ENCODE data around the gene BATF3. TPM values are rescaled to one million over a fixed set of nuclear protein-coding genes. Genes with fewer than 3 reads are reported as not detected.
"Not testable (repeated sequence)": the region's sequence is repeated elsewhere in the genome, so short reads cannot be mapped to it uniquely, and the experiment has no call there.

The BATF3 gene
- total RNA-seq, 1 donor from 2014 or later, result 0.53 TPM

DNA sequence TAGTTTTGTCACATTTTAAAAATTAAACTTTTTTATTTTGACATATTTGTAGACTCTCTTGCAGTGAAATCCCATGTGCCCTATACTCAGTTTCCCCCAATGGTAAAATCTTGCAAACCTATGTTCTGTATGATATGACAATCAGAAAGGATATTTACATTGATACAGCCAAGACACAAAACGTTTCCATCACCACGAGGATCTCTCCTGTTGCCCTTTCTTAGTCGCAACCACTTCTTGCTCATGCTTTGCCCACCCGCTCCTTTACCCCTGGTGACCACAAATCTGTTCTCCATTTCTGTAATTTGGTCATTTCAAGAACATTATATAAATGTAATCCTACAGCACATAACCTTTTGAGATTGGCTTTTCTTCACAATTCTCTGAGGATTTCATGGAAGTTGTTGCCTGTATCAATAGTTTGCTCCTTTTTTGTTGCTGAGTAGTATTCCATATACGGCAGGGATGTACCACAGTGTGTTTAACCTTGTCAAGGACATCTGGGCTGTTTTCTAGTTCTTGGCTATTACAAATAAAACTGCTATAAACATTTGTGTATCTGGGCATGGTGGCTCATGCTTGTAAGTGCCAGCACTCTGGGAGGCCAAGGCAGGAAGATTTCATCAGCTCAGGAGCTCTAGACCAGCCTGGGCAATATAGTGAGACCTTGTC, 14.0 kb upstream of the BATF3 start:
- Mint-ChIP-seq H3K9me3 (ENCODE audit: low read depth) (peaks cover 5% of the 10 kb centered on the region), H3K27ac (no peak overlapping the region), H3K27me3 (peaks cover 35% of the 10 kb centered on the region), H3K36me3 (ENCODE audit: insufficient read depth) (no peaks in the 10 kb centered on the region), H3K4me3 (ENCODE audit: low read depth) (no peak overlapping the region), H3K4me1 (ENCODE audit: low read depth) (peaks cover 2% of the 10 kb centered on the region)
- DNase-seq (ENCODE audit: low spot score, unreplicated experiment), result no peak
- TF ChIP-seq, protein P1, sequence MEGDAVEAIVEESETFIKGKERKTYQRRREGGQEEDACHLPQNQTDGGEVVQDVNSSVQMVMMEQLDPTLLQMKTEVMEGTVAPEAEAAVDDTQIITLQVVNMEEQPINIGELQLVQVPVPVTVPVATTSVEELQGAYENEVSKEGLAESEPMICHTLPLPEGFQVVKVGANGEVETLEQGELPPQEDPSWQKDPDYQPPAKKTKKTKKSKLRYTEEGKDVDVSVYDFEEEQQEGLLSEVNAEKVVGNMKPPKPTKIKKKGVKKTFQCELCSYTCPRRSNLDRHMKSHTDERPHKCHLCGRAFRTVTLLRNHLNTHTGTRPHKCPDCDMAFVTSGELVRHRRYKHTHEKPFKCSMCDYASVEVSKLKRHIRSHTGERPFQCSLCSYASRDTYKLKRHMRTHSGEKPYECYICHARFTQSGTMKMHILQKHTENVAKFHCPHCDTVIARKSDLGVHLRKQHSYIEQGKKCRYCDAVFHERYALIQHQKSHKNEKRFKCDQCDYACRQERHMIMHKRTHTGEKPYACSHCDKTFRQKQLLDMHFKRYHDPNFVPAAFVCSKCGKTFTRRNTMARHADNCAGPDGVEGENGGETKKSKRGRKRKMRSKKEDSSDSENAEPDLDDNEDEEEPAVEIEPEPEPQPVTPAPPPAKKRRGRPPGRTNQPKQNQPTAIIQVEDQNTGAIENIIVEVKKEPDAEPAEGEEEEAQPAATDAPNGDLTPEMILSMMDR (IDR thresholded peaks at IDR 0.05; ENCODE audit: unreplicated experiment), result no peak

DNA sequence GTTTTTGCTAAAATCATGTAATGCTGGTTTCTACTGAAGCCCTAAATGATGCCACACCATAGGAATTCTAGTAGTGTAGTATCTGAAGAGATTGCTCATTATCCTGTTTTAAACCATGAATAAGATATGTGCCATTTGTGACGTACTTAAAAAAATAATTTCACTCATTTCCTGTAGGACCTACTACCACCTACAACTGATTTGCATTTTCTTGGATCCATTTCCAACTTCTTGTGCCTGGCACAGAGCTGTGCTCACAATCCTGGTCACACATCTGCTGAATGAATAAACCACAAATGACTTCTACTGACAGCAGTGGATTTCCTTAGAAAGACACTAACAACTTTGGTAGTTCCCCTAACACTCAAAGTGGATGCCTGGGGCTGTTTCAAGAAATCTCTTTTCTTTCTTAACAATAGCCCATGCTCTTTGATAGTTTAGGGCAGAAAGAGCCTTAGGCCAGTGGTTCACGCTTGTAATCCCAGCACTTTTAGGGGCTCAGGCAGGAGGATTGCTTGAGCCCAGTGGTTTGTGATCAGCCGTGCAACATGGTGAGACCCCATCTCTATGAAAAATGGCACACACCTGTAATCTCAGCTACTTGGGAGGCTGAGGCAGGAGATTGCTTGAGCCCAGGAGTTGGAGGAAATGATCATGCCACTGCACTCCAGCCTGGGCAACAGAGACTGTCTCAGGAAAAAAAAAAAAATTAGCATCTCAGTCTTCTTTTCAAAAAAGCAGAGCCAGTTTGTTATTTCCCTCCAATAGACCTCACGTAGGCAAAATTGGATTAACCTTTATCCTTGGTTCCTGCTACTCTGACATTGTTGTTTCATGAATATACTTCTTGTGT, 13.0 kb upstream of the BATF3 start:
- Mint-ChIP-seq H3K9me3 (ENCODE audit: low read depth) (peaks cover 5% of the 10 kb centered on the region), H3K27me3 (peaks cover 36% of the 10 kb centered on the region), H3K27ac (no peak overlapping the region), H3K4me3 (ENCODE audit: low read depth) (no peak overlapping the region), H3K36me3 (ENCODE audit: insufficient read depth) (no peaks in the 10 kb centered on the region), H3K4me1 (ENCODE audit: low read depth) (peaks cover under 1% of the 10 kb centered on the region)
- TF ChIP-seq, protein P1 (IDR thresholded peaks at IDR 0.05; ENCODE audit: unreplicated experiment), result no peak
- DNase-seq (ENCODE audit: low spot score, unreplicated experiment), result no peak

DNA sequence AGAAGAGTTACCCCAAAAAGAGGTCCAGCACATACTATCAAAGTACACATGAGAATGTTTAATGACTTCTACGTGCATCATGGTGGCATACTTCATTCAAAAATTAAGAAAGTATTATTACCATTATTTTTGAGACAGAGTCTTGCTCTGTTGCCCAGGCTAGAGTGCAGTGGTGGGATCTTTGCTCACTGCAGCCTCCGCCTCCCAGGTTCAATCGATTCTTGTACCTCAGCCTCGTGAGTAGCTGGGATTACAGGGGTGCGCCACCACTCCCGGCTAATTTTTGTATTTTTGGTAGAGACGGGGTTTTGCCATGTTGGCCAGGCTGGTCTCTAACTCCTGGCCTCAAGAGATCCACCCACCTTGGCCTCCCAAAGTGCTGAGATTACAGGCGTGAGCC, 12.3 kb upstream of the BATF3 start:
- not testable (repeated sequence) for DNase-seq (ENCODE audit: low spot score, unreplicated experiment); H3K4me1 Mint-ChIP-seq (ENCODE audit: low read depth); H3K36me3 Mint-ChIP-seq (ENCODE audit: insufficient read depth); H3K9me3 Mint-ChIP-seq (ENCODE audit: low read depth); H3K27ac Mint-ChIP-seq; H3K4me3 Mint-ChIP-seq (ENCODE audit: low read depth)
- peaks cover 32% of the 10 kb centered on the region for H3K27me3 Mint-ChIP-seq

DNA sequence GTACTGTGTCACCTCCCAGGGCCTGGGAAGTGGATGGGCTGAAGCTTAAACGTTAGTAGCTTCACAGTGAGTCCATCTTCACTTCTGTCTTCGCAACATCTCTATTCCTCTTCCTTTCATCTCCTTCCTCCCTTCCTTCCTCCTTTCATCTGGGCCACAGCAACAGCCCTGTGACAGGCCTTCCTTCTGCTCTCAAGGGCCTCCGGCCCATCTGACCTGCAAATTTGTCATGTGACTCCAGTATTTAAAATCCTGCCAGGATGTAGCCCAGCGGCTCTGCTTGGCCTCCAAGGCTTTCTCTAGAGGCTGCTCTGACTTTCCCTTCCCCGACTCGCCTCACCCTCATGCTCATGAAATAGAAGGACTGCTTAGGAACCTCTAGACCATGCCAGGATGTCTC, 10.9 kb upstream of the BATF3 start:
- H3K4me1 Mint-ChIP-seq (ENCODE audit: low read depth), result no peaks in the 10 kb centered on the region
- H3K36me3 Mint-ChIP-seq (ENCODE audit: insufficient read depth), result no peaks in the 10 kb centered on the region
- H3K4me3 Mint-ChIP-seq (ENCODE audit: low read depth), result no peak overlapping the region
- H3K27ac Mint-ChIP-seq, result no peak overlapping the region
- H3K27me3 Mint-ChIP-seq, result peaks cover 27% of the 10 kb centered on the region
- DNase-seq (ENCODE audit: low spot score, unreplicated experiment), result no peak
- TF ChIP-seq, protein P1 (IDR thresholded peaks at IDR 0.05; ENCODE audit: unreplicated experiment), result no peak
- H3K9me3 Mint-ChIP-seq (ENCODE audit: low read depth), result peaks cover 5% of the 10 kb centered on the region

DNA sequence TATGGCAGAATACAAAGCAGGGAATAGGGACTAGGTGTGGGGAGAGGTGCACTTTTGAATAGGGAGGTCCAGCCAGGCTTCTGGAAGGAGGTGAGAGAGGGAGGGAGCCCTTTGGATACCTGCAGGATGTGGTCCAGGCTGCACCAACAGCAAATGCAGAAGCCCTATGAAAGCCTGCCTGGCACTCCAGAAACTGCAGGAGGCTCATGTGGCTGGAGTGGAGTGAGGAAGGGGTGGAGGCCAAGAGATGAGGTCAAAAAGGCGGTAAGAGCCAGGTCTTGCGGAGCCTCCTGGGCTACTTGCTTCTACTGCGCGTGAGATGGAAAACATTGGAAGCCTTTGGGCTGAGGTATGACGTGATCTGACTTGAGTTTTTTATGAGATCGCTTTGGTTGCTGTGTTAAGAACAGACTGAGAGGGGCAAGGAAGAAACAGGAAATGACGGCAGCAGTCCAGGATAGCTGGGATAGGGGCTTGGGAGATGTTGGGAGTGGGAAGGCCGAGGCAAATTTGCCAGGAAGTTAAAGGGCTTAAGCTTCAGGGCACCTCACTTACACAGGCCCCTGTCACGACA, 4.4 kb upstream of the BATF3 start:
- TF ChIP-seq, protein P1 (IDR thresholded peaks at IDR 0.05; ENCODE audit: unreplicated experiment), result no peak
- peaks cover 9% of the 10 kb centered on the region for H3K4me1 Mint-ChIP-seq (ENCODE audit: low read depth)
- no peak overlapping the region for H3K4me3 Mint-ChIP-seq (ENCODE audit: low read depth)
- peaks cover 51% of the 10 kb centered on the region for H3K27me3 Mint-ChIP-seq
- DNase-seq (ENCODE audit: low spot score, unreplicated experiment), result no peak
- no peaks in the 10 kb centered on the region for H3K9me3 Mint-ChIP-seq (ENCODE audit: low read depth)
- no peak overlapping the region for H3K27ac Mint-ChIP-seq
- H3K36me3 Mint-ChIP-seq (ENCODE audit: insufficient read depth), result no peaks in the 10 kb centered on the region

Measured in progenitor cell of endocrine pancreas (in vitro differentiated cells).